GM12872 (cell line): ENCODE data around the gene PRSS33.

Source experiments
- TF ChIP-seq, protein P1 (sequence below): IDR thresholded peaks from 3 replicates; pipeline ENCODE4 v1.5.1; 2011; ENCODE audit warnings: low read depth, mild to moderate bottlenecking, low read length, moderate library complexity; ENCODE audit not compliant: insufficient read depth

Gene PRSS33

DNA sequence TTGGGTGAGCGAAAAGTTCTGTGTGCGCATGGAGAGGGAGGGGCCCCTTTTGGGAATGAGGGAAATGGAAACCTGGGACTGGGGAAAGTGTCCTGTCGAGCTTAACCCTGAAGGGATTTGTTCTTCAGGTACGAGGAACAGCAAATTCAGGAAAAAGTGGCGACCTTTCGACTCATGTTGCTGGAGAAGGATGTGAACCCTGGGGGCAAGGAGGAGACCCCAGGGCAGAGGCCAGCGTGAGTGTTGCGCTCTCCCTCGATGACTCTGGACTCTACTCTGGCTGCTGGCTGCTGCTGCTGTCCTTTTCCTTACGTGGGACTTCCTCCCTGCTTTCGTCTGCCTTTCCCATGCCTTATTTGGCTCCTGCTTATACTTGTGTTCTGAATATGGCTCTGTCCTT is 30.0 kb downstream of the PRSS33 start:
- TF ChIP-seq, protein P1, sequence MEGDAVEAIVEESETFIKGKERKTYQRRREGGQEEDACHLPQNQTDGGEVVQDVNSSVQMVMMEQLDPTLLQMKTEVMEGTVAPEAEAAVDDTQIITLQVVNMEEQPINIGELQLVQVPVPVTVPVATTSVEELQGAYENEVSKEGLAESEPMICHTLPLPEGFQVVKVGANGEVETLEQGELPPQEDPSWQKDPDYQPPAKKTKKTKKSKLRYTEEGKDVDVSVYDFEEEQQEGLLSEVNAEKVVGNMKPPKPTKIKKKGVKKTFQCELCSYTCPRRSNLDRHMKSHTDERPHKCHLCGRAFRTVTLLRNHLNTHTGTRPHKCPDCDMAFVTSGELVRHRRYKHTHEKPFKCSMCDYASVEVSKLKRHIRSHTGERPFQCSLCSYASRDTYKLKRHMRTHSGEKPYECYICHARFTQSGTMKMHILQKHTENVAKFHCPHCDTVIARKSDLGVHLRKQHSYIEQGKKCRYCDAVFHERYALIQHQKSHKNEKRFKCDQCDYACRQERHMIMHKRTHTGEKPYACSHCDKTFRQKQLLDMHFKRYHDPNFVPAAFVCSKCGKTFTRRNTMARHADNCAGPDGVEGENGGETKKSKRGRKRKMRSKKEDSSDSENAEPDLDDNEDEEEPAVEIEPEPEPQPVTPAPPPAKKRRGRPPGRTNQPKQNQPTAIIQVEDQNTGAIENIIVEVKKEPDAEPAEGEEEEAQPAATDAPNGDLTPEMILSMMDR, result no peak

DNA sequence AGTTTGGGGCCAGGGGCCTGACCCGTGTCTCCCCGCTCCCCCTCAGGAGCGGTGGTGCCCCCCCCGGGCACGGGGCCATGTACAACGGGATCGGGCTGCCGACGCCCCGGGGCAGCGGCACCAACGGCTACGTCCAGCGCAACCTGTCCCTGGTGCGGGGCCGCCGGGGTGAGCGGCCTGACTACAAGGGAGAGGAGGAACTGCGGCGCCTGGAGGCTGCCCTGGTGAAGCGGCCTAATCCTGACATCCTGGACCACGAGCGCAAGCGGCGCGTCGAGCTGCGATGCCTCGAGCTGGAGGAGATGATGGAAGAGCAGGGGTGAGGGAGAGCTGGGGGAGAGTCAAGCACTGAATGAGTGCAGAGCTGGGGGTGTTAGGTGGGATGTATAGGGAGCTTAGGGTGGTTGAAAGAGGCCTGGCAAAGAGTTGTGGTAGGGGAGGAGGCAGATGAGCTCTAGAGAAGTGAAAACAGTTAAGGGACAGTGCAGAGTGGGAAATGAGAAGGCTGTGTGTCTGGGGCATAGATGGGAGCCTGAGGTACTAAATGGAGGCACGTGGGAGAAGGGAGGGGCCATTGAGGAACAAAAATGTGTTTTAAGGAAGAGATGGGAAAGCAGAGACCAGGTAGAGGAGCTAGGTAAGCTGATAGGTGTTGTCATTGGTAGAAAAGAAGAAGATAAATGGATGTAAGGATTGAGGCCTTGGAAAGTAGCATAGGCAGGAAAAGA is 30.9 kb downstream of the PRSS33 start:
- TF ChIP-seq, protein P1, result no peak

DNA sequence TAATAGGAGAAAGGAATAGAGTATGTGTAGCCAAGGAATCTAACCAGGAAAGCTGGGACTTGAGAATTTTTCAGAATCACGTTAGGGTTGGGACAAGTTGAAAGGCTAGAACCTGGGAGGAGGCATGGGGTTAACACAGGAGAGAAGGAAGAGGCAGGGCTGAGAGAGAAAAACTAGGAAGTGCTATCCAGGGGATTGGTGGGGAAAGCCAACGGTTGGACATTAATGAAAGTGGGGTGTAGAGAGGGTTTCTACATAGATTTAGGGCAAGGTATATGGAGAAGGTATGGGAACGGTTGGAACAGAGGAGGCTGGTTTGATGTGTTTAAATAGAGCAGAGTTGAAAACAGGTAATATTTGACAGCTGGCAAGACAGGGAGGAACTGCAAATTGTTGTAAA is 32.2 kb downstream of the PRSS33 start:
- TF ChIP-seq, protein P1, result no peak

DNA sequence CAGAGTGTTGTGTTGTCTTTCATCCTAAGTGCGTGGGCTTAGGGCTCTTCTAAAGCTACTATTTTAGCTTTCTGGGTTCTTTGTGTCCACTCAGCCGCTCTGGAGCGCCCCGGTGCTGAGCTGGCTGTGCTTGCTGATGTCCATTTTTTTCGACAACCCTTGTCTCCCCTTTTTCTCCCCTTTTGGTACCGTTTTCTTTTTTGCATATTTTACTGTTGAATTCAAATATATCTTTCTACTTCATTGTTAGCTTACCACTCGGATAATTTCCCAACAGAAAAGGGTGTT is 33.7 kb downstream of the PRSS33 start:
- TF ChIP-seq, protein P1, result no peak

DNA sequence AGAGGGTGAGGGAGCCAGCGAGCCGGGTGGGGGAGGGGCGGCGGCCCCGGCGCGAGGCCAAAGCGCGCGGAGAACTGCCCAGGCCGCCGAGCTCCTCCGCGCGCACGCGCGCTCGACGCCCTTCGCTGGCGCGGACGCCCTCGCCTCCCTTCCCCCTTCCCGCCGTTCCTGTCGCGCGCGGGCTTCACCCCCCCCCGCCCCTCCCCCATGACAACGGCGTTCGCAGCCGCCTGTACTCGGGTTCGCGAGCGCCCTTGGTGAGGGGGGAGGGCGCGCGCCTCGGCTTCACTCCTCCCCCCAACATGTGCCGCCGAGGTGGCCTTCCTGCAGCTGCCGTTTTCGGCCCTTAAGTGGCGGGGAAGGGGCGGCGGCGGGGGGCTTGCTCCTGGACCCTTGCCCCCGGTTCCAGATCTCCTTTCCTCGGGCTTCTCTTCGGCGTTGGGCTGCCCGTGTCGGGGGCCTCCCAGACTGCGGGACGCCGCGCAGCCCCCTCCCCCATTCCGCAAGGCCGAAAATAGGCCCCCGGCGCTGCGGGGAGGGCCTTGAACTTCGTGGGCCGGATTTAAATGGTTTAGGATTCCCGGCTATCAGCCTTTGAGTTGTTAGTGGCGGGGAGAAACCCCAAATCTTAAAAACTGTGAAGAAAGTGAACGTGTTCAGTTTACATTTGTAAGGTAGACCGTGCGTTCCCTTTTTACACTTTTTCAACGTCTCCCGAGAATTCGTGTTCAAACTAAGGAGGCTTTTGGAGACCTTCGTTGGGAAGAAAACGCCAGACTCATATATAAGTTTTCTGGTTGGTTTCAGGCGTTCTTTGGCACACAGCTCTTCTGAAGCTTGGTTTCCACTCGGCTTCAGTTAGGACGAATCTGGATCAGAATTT is 34.3 kb downstream of the PRSS33 start:
- TF ChIP-seq, protein P1, result no peak

DNA sequence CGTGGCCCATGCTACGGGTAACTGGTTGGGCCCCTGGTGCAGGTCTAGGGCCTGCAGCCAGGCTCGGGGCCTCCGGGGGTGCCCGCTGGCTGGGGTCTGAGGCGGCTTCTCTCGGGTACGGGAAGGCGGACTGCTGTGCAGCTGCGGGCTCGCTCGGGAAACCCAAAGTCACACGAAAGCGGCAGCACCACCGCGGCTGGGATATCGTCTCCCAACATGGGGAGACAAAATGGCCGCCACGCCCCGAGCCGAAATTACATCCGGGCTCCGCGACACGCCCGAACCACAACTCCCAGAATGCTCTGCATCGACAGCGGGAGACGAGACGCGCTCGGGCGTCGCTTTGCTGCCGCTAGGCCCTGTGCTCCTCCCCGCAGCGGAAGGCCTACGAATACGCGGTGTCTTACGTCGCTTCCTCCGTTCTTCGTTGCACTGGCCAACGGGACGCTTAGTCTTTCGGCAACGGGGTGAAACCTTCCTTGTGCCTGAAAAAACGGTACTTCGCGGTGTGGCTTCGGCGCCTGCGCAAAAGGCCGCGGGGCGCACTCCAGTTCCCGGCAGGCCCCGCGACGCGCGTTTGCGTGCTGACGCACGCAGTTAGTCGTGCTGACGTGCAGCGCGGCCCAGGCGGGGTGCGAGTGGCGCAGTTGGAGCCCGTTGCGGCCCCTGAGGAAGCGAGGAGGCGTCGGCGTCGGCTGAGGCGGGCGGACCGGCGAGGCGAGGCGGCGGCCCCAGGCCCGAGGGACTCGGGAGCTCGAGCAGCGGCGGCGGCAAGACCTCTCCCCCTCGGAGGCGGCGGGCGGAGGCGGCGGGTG is 35.1 kb downstream of the PRSS33 start, which contains the start of gene SRRM2:
SRRM2 (plus strand) TSS at position 604 of the 815 bp plus-strand sequence. CDS start 3,727 bp downstream, outside the sequence.
- TF ChIP-seq, protein P1, result no peak

DNA sequence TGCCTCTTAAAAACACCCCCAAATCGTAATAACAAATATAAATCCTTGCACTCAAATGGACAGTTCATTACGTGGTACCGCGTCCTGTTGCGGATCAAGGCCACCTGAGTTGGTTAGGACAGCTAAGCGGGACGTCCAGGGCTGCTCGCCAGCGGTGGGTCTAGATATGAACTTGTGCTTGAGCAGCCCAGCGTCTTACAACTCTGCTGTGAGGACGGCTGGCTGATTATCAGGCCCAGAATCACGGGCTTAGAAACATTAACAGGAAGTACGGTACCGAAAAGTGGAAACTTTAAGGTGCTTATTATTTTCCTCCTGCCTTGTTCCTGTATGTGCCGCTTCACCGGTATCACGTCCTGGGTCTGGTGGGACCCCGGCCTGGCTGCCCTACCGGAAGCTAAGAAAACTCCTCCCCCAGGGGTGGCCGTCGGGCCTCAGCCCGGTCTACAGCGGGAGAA is 35.8 kb downstream of the PRSS33 start:
- TF ChIP-seq, protein P1, result no peak
